Esophagus squamous epithelium (tissue), 4 donors: Measurements from ENCODE around the gene SETD1A.

ENCODE experiments used
- CTCF ChIP-seq, 6 experiments: fragments of 450-650 bp in 4 of 6; fragments of 200-600 bp in 2 of 6; sonication (generic) in 2 of 6; IDR thresholded peaks; one replicate each; pipeline ENCODE4 v1.5.1; 2016 to 2019; ENCODE audit warnings: antibody characterized with exemption in 6 of 6, mild to moderate bottlenecking in 4 of 6, moderate library complexity in 4 of 6
- POLR2A ChIP-seq, 4 donors: fragments of 450-650 bp; IDR thresholded peaks; one replicate each; pipeline ENCODE4 v1.6.1; 2017; ENCODE audit warnings: antibody characterized with exemption in 4 of 4, mild to moderate bottlenecking in 4 of 4, moderate library complexity in 3 of 4

GRCh38 chr16:31009894-31010584, 52.5 kb downstream of the SETD1A start:
- TF ChIP-seq CTCF (IDR thresholded peaks at IDR 0.05): no peak
- TF ChIP-seq POLR2A (IDR thresholded peaks at IDR 0.05): no peak
